ENCODE data around the gene PPP4C. TPM values are rescaled to one million over a fixed set of nuclear protein-coding genes. Genes with fewer than 3 reads are reported as not detected.

Gene PPP4C
- total RNA-seq, 2 experiments from 2014 or later: 146 to 147 TPM

- CTCF ChIA-PET: interaction anchor here (0.7 to 2.7 kb wide), 3 partner anchors 9 to 42 kb away, joined by 3 to 15 read pairs (median 4); no protein-coding TSS in a partner anchor
- Mint-ChIP-seq H3K27ac (no peak overlapping the region), H3K27me3 (peaks cover 11% of the 10 kb centered on the region), H3K9me3 (peaks cover 3% of the 10 kb centered on the region), H3K4me3 (no peak overlapping the region), H3K4me1 (peaks cover 6% of the 10 kb centered on the region), H3K36me3 (ENCODE audit: low read depth) (peaks cover 3% of the 10 kb centered on the region)
- no peak for DNase-seq
- POLR2A ChIA-PET: no interaction called here
Observed at GRCh38 chr16:30041841-30042240, 34.0 kb upstream of the PPP4C start.

GRCh38 chr16:30046178-30046577 is 29.6 kb upstream of the PPP4C start:
- CTCF ChIA-PET: no interaction called here
- DNase-seq: no peak
- Mint-ChIP-seq H3K9me3 (peaks cover 3% of the 10 kb centered on the region), H3K4me1 (peaks cover 12% of the 10 kb centered on the region), H3K4me3 (no peak overlapping the region), H3K27me3 (peaks cover 6% of the 10 kb centered on the region), H3K27ac (no peak overlapping the region), H3K36me3 (ENCODE audit: low read depth) (peaks cover 9% of the 10 kb centered on the region)
- POLR2A ChIA-PET: no interaction called here

- no peak for DNase-seq
- Mint-ChIP-seq H3K27me3 (peaks cover 6% of the 10 kb centered on the region), H3K4me1 (peaks cover 14% of the 10 kb centered on the region), H3K36me3 (ENCODE audit: low read depth) (peaks cover 10% of the 10 kb centered on the region), H3K9me3 (peaks cover 3% of the 10 kb centered on the region), H3K4me3 (no peak overlapping the region), H3K27ac (no peak overlapping the region)
- ChIA-PET POLR2A (no interaction called here), CTCF (interaction anchor here (0.6 to 1.0 kb wide), 3 partner anchors 10 to 258 kb away, joined by 3 read pairs; no protein-coding TSS in a partner anchor)
Observed at GRCh38 chr16:30046588-30046987, 29.2 kb upstream of the PPP4C start.

- CTCF ChIA-PET: interaction anchor here (0.6 to 1.4 kb wide), 2 partner anchors 201 to 407 kb away, joined by 3 to 4 read pairs; no protein-coding TSS in a partner anchor
- POLR2A ChIA-PET: no interaction called here
- H3K27me3 Mint-ChIP-seq: peaks cover 4% of the 10 kb centered on the region
- H3K36me3 Mint-ChIP-seq (ENCODE audit: low read depth): peaks cover 13% of the 10 kb centered on the region
- peaks cover 37% of the 10 kb centered on the region for H3K4me1 Mint-ChIP-seq
- H3K9me3 Mint-ChIP-seq: peaks cover 3% of the 10 kb centered on the region
- DNase-seq: no peak
- no peak overlapping the region for H3K27ac Mint-ChIP-seq
- no peak overlapping the region for H3K4me3 Mint-ChIP-seq
Observed at GRCh38 chr16:30049871-30050270, 25.9 kb upstream of the PPP4C start.

- H3K4me3 Mint-ChIP-seq: peak overlapping the region; percentile 84
- H3K27me3 Mint-ChIP-seq: no peaks in the 10 kb centered on the region
- no peak for DNase-seq
- H3K9me3 Mint-ChIP-seq: no peaks in the 10 kb centered on the region
- H3K27ac Mint-ChIP-seq: peak overlapping the region; percentile 81
- peaks cover 40% of the 10 kb centered on the region for H3K4me1 Mint-ChIP-seq
- ChIA-PET CTCF (interaction anchor here (0.5 to 1.8 kb wide), 4 partner anchors 9 to 261 kb away, joined by 3 to 8 read pairs (median 5); partner anchors contain the start of genes KIF22 and TBX6), POLR2A (interaction anchor here (7.7 kb wide), 1 partner anchor 13 kb away, joined by 111 read pairs; the partner anchor contains the start of gene ALDOA)
- peaks cover 10% of the 10 kb centered on the region for H3K36me3 Mint-ChIP-seq (ENCODE audit: low read depth)
Observed at GRCh38 chr16:30051518-30051917, 24.3 kb upstream of the PPP4C start.

GRCh38 chr16:30052671-30053372 is 23.0 kb upstream of the PPP4C start:
- H3K4me1 Mint-ChIP-seq: peaks cover 40% of the 10 kb centered on the region
- H3K36me3 Mint-ChIP-seq (ENCODE audit: low read depth): peaks cover 10% of the 10 kb centered on the region
- no peaks in the 10 kb centered on the region for H3K9me3 Mint-ChIP-seq
- CTCF ChIA-PET: interaction anchor here (0.7 to 1.8 kb wide), 7 partner anchors 10 to 263 kb away, joined by 3 to 7 read pairs (median 4); partner anchors contain the start of genes KIF22 and TBX6
- peak overlapping the region; percentile 42 for H3K27ac Mint-ChIP-seq
- H3K27me3 Mint-ChIP-seq: no peaks in the 10 kb centered on the region
- POLR2A ChIA-PET: interaction anchor here (0.8 to 7.7 kb wide), 9 partner anchors 8 to 365 kb away, joined by 3 to 111 read pairs (median 4); partner anchors contain the start of genes ALDOA, HIRIP3, INO80E and TAOK2
- peak; percentile 94 for DNase-seq
- peak overlapping the region; percentile 84 for H3K4me3 Mint-ChIP-seq

GRCh38 chr16:30053376-30054015 is 22.3 kb upstream of the PPP4C start:
- Mint-ChIP-seq H3K27me3 (no peaks in the 10 kb centered on the region), H3K4me3 (peak overlapping the region; percentile 84), H3K27ac (no peak overlapping the region), H3K36me3 (ENCODE audit: low read depth) (peaks cover 10% of the 10 kb centered on the region), H3K9me3 (no peaks in the 10 kb centered on the region), H3K4me1 (peaks cover 40% of the 10 kb centered on the region)
- no peak for DNase-seq
- ChIA-PET POLR2A (interaction anchor here (0.8 to 7.7 kb wide), 10 partner anchors 8 to 365 kb away, joined by 3 to 111 read pairs (median 4); partner anchors contain the start of genes ALDOA, HIRIP3, INO80E and TAOK2), CTCF (interaction anchor here (0.7 to 1.8 kb wide), 6 partner anchors 9 to 263 kb away, joined by 3 to 7 read pairs (median 4); partner anchors contain the start of genes KIF22 and TBX6)

- POLR2A ChIA-PET: interaction anchor here (1.0 to 7.7 kb wide), 5 partner anchors 10 to 236 kb away, joined by 3 to 111 read pairs (median 5); partner anchors contain the start of genes ALDOA and HIRIP3
- no peaks in the 10 kb centered on the region for H3K9me3 Mint-ChIP-seq
- H3K27ac Mint-ChIP-seq: no peak overlapping the region
- CTCF ChIA-PET: interaction anchor here (0.7 to 4.1 kb wide), 13 partner anchors 11 to 561 kb away, joined by 3 to 31 read pairs (median 8); partner anchors contain the start of genes ALDOA, KIF22, PAGR1 and PPP4C
- peaks cover 10% of the 10 kb centered on the region for H3K36me3 Mint-ChIP-seq (ENCODE audit: low read depth)
- DNase-seq: no peak
- peak overlapping the region; percentile 50 for H3K4me3 Mint-ChIP-seq
- peaks cover 40% of the 10 kb centered on the region for H3K4me1 Mint-ChIP-seq
- no peaks in the 10 kb centered on the region for H3K27me3 Mint-ChIP-seq
Observed at GRCh38 chr16:30054451-30054850, 21.3 kb upstream of the PPP4C start.

GRCh38 chr16:30054959-30055553 is 20.7 kb upstream of the PPP4C start:
- H3K4me3 Mint-ChIP-seq: peak overlapping the region; percentile 50
- POLR2A ChIA-PET: interaction anchor here (0.7 to 7.7 kb wide), 11 partner anchors 10 to 363 kb away, joined by 3 to 111 read pairs (median 3); partner anchors contain the start of genes ALDOA, CORO1A, HIRIP3 and PPP4C
- H3K27me3 Mint-ChIP-seq: no peaks in the 10 kb centered on the region
- H3K36me3 Mint-ChIP-seq (ENCODE audit: low read depth): peaks cover 10% of the 10 kb centered on the region
- H3K4me1 Mint-ChIP-seq: peaks cover 40% of the 10 kb centered on the region
- no peaks in the 10 kb centered on the region for H3K9me3 Mint-ChIP-seq
- peak; percentile 68 for DNase-seq
- H3K27ac Mint-ChIP-seq: peak overlapping the region; percentile 70
- CTCF ChIA-PET: interaction anchor here (0.5 to 4.1 kb wide), 24 partner anchors 11 to 716 kb away, joined by 3 to 31 read pairs (median 4); partner anchors contain the start of genes ALDOA, DCTPP1, KIF22 and PAGR1

- H3K27me3 Mint-ChIP-seq: no peaks in the 10 kb centered on the region
- no peaks in the 10 kb centered on the region for H3K9me3 Mint-ChIP-seq
- peaks cover 9% of the 10 kb centered on the region for H3K4me1 Mint-ChIP-seq
- no peak overlapping the region for H3K4me3 Mint-ChIP-seq
- POLR2A ChIA-PET: no interaction called here
- CTCF ChIA-PET: no interaction called here
- DNase-seq: no peak
- H3K27ac Mint-ChIP-seq: no peak overlapping the region
- H3K36me3 Mint-ChIP-seq (ENCODE audit: low read depth): peaks cover 13% of the 10 kb centered on the region
Observed at GRCh38 chr16:30060346-30060745, 15.4 kb upstream of the PPP4C start.

- DNase-seq: no peak
- ChIA-PET CTCF (interaction anchor here (1.3 kb wide), 1 partner anchor 31 kb away, joined by 5 read pairs; no protein-coding TSS in a partner anchor), POLR2A (interaction anchor here (1.0 kb wide), 1 partner anchor 8 kb away, joined by 4 read pairs; a partner anchor contains a TSS)
- Mint-ChIP-seq H3K36me3 (ENCODE audit: low read depth) (peaks cover 18% of the 10 kb centered on the region), H3K4me3 (no peak overlapping the region), H3K9me3 (no peaks in the 10 kb centered on the region), H3K27me3 (no peaks in the 10 kb centered on the region), H3K4me1 (peaks cover 5% of the 10 kb centered on the region), H3K27ac (no peak overlapping the region)
Observed at GRCh38 chr16:30060836-30061554, 14.8 kb upstream of the PPP4C start.

Data from activated CD4-positive, alpha-beta memory T cell treated with anti-CD3 and anti-CD28 coated beads, Interleukin-2, amount 10 ng/mL, durations not matched to agents 7 days and 5 days (primary cell).